ENCODE data around the gene ETV3. TPM values are rescaled to one million over a fixed set of nuclear protein-coding genes. Genes with fewer than 3 reads are reported as not detected.
A peak's percentile ranks its signal among the peaks of the same experiment; 100 is the strongest.

Gene ETV3
- total and polyA plus RNA-seq, 2 of the 8 experiments (the other 6 are each of a cell fraction or from before 2014, with no cell fraction given): 6.0 to 23.8 TPM

GRCh38 chr1:157090196-157090647, 48.0 kb downstream of the ETV3 start (continued):
- TF ChIP-seq CBX5 (IDR thresholded peaks at IDR 0.05; ENCODE audit: low read depth, low read length) (no peak), EP300 (IDR thresholded peaks at IDR 0.05; ENCODE audit: borderline replicate concordance in 1 of 2, low read depth in 2 of 2, low read length in 2 of 2) (peak in 1 of 2 experiments; percentile 23; a peak in 1 of 3 replicates), TAF1 (IDR thresholded peaks at IDR 0.05; ENCODE audit: low read depth, low read length) (no peak), CEBPB (IDR thresholded peaks at IDR 0.05; ENCODE audit: low read depth, low read length) (no peak), JUND (IDR thresholded peaks at IDR 0.05; ENCODE audit: low read length) (no peak), CHD7 (IDR thresholded peaks at IDR 0.05; ENCODE audit: insufficient replicate concordance, low read length) (no peak), RXRA (IDR thresholded peaks at IDR 0.05; ENCODE audit: insufficient read depth, low read depth, low read length) (no peak), KDM5A (IDR thresholded peaks at IDR 0.05; ENCODE audit: low read length) (no peak), ZNF274 (IDR thresholded peaks at IDR 0.05; ENCODE audit: borderline replicate concordance, extremely low read depth, low read length) (no peak), RFX5 (IDR thresholded peaks at IDR 0.05; ENCODE audit: borderline replicate concordance, low read depth, low read length) (no peak), HDAC2 (IDR thresholded peaks at IDR 0.05; ENCODE audit: borderline replicate concordance in 1 of 2, low read depth in 2 of 2, low read length in 2 of 2) (no peak)

Data from H1 (cell line).